ENCODE data around the gene C10orf71.

C10orf71 gene

DNA sequence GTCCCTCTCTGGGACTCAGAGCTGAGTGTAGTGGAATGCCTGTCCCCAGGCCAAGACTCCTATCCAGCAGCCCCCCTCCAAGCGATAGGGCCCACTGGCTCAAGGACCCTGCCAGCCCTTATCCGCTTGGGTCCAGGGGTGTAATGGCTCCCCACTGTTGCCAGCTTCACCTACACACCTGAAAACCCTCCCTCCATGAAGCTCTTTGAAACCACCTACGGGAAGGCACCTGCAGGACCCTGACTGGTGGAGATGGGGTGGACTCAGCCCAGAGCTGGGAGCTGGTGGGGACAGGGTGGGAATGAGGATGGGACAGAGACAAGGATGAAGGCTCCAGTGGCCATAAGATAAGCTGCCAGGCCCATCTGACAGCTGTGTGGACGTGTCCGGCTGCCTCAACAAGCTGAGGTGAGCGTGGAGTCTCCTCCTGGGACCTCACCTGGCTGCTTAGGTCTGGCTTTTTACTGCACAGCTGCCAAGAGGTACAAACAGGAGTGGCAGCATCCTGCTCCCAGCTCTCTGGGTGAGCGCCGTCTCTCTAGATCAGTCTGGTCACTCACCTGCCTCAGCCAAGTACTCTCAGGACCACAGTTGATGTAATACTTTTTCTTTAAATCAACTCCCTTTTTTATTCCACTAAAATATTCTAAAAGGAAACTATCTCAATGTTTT lies 55.1 kb downstream of the C10orf71 start:
- DNase-seq (ENCODE audit: low read depth) = no peak
- H3K4me3 ChIP-seq (ENCODE audit: low read depth, low read length) = no peak overlapping the region
- TF ChIP-seq, protein P1, sequence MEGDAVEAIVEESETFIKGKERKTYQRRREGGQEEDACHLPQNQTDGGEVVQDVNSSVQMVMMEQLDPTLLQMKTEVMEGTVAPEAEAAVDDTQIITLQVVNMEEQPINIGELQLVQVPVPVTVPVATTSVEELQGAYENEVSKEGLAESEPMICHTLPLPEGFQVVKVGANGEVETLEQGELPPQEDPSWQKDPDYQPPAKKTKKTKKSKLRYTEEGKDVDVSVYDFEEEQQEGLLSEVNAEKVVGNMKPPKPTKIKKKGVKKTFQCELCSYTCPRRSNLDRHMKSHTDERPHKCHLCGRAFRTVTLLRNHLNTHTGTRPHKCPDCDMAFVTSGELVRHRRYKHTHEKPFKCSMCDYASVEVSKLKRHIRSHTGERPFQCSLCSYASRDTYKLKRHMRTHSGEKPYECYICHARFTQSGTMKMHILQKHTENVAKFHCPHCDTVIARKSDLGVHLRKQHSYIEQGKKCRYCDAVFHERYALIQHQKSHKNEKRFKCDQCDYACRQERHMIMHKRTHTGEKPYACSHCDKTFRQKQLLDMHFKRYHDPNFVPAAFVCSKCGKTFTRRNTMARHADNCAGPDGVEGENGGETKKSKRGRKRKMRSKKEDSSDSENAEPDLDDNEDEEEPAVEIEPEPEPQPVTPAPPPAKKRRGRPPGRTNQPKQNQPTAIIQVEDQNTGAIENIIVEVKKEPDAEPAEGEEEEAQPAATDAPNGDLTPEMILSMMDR (IDR thresholded peaks at IDR 0.05; ENCODE audit: insufficient read depth, low read depth, low read length, missing control alignments) = no peak

DNA sequence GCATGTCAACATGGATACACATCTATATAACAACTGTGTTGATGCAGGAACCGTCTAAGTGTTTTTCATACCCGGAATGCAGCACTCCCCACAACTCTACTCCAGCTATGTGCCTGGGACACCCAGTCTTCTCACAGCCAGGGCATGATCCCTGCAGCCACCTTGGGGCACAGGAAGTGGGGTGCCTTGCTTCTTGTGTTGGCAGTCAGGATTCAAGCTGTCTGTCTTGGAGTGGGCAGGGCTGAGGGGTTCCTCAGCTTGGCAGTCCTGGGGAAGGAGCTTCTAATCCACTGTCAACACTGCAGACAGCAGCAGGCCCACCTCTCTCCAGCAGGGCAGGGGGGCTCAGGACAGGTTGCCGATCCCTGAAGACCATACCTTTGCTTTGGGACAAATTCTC lies 55.6 kb downstream of the C10orf71 start:
- no peak for DNase-seq (ENCODE audit: low read depth)
- H3K4me3 ChIP-seq (ENCODE audit: low read depth, low read length) = no peak overlapping the region
- TF ChIP-seq, protein P1 (IDR thresholded peaks at IDR 0.05; ENCODE audit: insufficient read depth, low read depth, low read length, missing control alignments) = no peak

DNA sequence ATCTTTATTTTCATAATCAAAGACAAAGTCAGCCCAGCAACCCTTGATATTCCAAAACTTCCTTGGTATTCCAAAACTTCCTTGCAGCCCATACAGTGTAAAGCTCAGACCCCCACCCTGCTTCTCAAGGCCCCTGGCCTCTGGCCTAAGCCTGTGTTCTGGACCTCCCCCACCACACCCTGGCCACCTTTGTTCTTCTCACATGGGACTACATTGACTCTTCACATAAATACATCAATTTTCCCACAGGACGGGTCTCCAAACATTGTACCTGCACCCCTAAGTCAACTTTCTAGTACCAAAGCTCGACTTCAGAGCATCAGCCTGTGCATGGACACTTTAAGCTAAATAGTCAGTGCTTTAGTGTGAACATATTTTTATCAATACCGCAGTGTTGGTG lies 56.3 kb downstream of the C10orf71 start:
- H3K4me3 ChIP-seq (ENCODE audit: low read depth, low read length) = no peak overlapping the region
- TF ChIP-seq, protein P1 (IDR thresholded peaks at IDR 0.05; ENCODE audit: insufficient read depth, low read depth, low read length, missing control alignments) = no peak
- no peak for DNase-seq (ENCODE audit: low read depth)

DNA sequence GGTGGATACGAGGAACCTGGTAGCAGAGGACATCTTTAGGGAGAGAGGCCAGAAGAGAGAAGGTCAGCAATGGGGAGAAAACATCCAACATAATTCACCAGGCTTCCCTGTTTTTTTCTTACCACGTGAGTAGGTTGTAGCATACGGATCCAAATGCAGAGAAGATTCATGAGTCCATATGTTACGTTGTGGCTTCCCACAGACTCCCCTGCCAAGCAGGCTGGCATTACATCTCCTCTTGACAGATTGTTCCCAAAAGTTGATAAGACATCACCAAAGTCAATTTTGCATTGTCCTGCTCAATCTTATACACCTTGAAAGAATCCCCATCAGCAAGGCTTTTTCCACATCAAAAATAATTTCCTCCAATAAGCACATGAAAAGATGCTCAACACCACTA lies 57.2 kb downstream of the C10orf71 start:
- TF ChIP-seq, protein P1 (IDR thresholded peaks at IDR 0.05; ENCODE audit: insufficient read depth, low read depth, low read length, missing control alignments) = no peak
- no peak overlapping the region for H3K4me3 ChIP-seq (ENCODE audit: low read depth, low read length)
- DNase-seq (ENCODE audit: low read depth) = no peak

DNA sequence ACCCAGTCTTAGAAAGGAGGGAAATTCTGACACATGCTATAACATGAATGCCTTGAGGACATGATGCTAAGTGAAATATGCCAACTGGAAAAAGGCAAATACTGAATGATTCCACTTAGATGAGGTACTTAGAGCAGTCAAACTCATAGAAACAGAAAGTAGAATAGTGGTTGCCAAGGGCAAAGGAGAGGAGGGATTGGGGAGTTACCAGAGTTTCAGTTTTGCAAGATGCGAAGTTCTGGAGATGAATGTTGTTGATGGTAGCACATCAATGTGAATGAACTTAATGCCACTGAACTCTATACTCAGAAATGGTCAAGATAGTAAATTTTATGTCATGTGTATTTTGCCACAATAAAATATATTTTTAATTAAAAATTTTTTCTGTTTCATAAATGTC lies 58.0 kb downstream of the C10orf71 start:
- TF ChIP-seq, protein P1 (IDR thresholded peaks at IDR 0.05; ENCODE audit: insufficient read depth, low read depth, low read length, missing control alignments) = no peak
- peak; percentile 68 for DNase-seq (ENCODE audit: low read depth)
- no peak overlapping the region for H3K4me3 ChIP-seq (ENCODE audit: low read depth, low read length)

DNA sequence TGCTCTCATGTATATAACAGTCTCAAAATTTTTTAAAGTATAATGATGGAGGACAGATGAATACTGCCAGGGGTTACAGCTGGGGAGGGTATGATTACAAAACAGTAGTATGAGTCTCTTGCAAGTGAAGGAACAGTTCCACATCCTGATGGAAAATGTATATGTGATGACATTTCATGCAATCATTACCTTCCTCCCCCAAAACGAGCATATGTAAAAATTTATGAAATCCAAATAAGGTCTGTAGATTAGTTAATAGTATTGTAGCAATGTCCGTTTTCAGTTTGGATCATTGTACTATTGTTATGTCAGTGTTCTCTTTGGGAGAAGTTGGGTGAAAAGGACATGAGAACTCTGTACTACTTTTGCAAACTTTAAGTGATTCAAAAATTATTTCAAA lies 58.9 kb downstream of the C10orf71 start:
- no peak overlapping the region for H3K4me3 ChIP-seq (ENCODE audit: low read depth, low read length)
- DNase-seq (ENCODE audit: low read depth) = no peak
- TF ChIP-seq, protein P1 (IDR thresholded peaks at IDR 0.05; ENCODE audit: insufficient read depth, low read depth, low read length, missing control alignments) = no peak

Measured in GM12865 (cell line).